OCI-LY3 (cell line): ENCODE data around the gene PRODH.
"Not testable (repeated sequence)": the region's sequence is repeated elsewhere in the genome, so short reads cannot be mapped to it uniquely, and the experiment has no call there.

Source experiments
- H2AFZ ChIP-seq: fragments of 200-600, 300-600 bp; shearing (Covaris generic); 2 replicates; pipeline ENCODE4 v1.6.0; 2014; ENCODE audit warnings: antibody characterized with exemption, low read depth, low read length
- H3K27ac ChIP-seq: fragments of 200-600, 300-600 bp; sonication (generic); 2 replicates; pipeline ENCODE4 v1.5.1; 2014; ENCODE audit warnings: mild to moderate bottlenecking, low read length, moderate library complexity, mixed read lengths
- H3K27me3 ChIP-seq: fragments of 200-600, 300-600 bp; sonication (generic); 2 replicates; pipeline ENCODE4 v1.6.1; 2014; ENCODE audit warnings: low read depth, low read length, mixed read lengths
- H3K36me3 ChIP-seq: fragments of 200-600, 300-600 bp; sonication (generic); replicated peaks from 2 replicates; pipeline ENCODE3; 2014; ENCODE audit warnings: low read depth, low read length, mixed read lengths
- H3K4me1 ChIP-seq: fragments of 300-600, 200-600 bp; sonication (generic); 2 replicates; pipeline ENCODE4 v1.6.1; 2014; ENCODE audit warnings: low read length, mixed read lengths
- H3K4me2 ChIP-seq: fragments of 200-600, 300-600 bp; sonication (generic); 2 replicates; pipeline ENCODE4 v1.6.1; 2014; ENCODE audit warnings: low read length, mixed read lengths
- H3K4me3 ChIP-seq: fragments of 300-600, 200-600 bp; sonication (generic); 2 replicates; pipeline ENCODE4 v1.5.1; 2014; ENCODE audit warnings: antibody characterized with exemption, mild to moderate bottlenecking, low read length, moderate library complexity
- H3K79me2 ChIP-seq: fragments of 300-600, 200-600 bp; shearing (Covaris generic); 2 replicates; pipeline ENCODE4 v1.6.1; 2014; ENCODE audit warnings: mild to moderate bottlenecking, low read length, mixed read lengths
- H3K9ac ChIP-seq: fragments of 300-600, 200-600 bp; shearing (Covaris generic); 2 replicates; pipeline ENCODE4 v1.6.0; 2014; ENCODE audit warnings: mild to moderate bottlenecking, low read length, moderate library complexity
- H3K9me3 ChIP-seq: fragments of 200-600, 300-600 bp; shearing (Covaris generic); 2 replicates; pipeline ENCODE4 v1.6.1; 2014; ENCODE audit warnings: low read length, mixed read lengths; ENCODE audit not compliant: insufficient read depth
- H4K20me1 ChIP-seq: fragments of 200-600, 300-600 bp; sonication (generic); 2 replicates; pipeline ENCODE4 v1.6.1; 2016; ENCODE audit warnings: low read length, mixed read lengths; ENCODE audit not compliant: insufficient read depth

Gene PRODH

DNA sequence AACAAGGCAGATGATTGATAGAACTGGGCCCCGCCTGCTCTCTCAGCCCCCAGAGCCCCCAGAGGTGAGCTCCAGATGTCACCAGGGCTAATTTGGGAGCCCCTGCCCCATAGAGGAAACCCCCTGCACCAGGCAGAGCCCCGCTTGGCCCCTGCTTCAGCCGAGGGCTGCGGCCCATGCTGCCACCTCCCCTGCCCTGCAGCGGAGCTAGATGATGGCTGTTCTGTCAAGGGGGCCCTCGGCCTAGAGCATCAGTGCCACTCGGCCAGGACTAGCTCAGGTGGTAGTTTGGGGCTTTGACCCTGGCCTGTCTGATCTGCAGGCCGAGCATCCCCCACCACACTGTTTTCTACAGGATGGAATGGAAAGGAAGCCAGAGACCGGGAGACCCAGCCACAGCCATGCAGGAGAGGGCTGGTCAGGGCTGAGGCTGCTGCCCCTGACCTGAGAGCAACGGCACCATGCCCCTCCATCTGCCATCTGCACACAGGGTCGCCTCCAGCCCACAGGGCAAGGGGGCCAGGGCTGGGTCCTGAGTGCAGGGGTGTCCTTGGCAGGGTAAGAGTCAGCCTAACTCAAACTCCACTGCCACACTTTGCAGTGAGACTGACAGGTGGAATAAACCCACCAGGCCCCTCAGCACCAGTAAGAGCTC is 24.2 kb upstream of the PRODH start:
- not testable (repeated sequence) for H3K27ac ChIP-seq, H3K4me2 ChIP-seq, H2AFZ ChIP-seq, H3K79me2 ChIP-seq, H3K27me3 ChIP-seq, H3K9ac ChIP-seq, H3K4me1 ChIP-seq, H3K9me3 ChIP-seq, H4K20me1 ChIP-seq, H3K4me3 ChIP-seq, H3K36me3 ChIP-seq

DNA sequence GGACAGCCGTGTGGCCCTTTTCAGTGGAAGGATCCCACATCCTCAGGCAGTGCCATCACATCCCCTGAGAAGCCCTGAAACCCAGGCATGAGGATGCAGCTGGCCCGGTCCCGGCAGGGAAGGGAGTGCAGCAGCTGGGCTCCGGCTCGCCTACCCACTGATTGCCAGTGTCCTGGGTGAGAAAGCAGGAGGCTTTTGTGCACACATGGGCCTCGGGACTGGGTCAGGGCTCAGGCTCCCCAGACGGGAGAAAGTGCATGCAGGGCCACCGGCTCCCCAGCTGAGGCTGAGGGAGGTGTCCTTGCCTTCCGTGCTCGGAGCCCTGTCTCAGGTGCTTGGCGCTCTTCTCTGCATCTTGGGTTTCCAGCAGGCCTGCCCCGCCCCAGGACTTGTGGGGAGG is 23.6 kb upstream of the PRODH start:
- not testable (repeated sequence) for H3K27ac ChIP-seq, H3K4me2 ChIP-seq, H3K9ac ChIP-seq, H3K27me3 ChIP-seq, H3K36me3 ChIP-seq, H3K4me1 ChIP-seq, H3K79me2 ChIP-seq, H3K4me3 ChIP-seq, H4K20me1 ChIP-seq, H2AFZ ChIP-seq, H3K9me3 ChIP-seq

DNA sequence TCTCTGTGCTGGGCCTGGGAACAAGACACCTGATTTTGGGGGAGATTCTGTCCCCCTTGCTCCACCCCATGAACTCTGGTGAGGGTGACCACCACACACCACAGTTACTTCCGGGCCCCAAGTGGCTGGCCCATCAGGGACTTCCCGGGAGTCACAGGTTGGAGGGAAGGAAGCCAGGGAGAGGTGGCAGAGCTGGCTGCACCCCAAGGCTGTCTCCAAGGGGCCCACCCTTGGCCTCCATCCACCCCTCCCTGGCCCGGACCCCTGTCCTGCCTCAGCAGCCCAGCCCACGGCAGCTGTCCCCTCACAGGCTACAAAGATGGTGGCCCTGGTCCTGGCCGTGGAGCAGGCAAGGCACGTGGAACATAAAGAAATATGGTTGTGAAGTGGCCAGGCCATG is 23.2 kb upstream of the PRODH start:
- H4K20me1 ChIP-seq, H3K4me1 ChIP-seq, H3K27ac ChIP-seq, H3K4me3 ChIP-seq, H3K27me3 ChIP-seq, H2AFZ ChIP-seq, H3K9me3 ChIP-seq, H3K36me3 ChIP-seq, H3K4me2 ChIP-seq, H3K9ac ChIP-seq, H3K79me2 ChIP-seq: not testable (repeated sequence)

DNA sequence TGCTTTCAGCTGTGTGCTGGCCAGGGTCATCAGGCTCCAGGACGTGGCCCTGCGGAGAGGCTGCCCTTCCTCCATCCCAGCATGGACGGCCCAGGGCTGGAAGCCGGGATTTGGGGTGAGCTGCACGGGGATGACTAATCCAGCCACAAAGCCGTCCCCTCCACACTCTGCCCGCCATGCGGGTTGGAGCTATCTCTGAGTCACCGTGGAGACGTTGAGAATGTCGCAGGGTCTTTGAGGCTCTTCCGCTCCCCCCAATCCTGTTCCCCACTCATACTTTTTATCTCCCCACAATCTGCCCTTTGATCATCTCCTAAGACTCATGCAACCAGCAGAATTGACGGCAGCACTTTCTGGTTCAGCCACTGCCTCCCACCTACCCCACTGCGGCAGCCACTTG is 22.6 kb upstream of the PRODH start:
- not testable (repeated sequence) for H3K36me3 ChIP-seq, H3K79me2 ChIP-seq, H3K9me3 ChIP-seq, H3K27me3 ChIP-seq, H3K4me3 ChIP-seq, H3K9ac ChIP-seq, H3K4me1 ChIP-seq, H3K4me2 ChIP-seq, H4K20me1 ChIP-seq, H2AFZ ChIP-seq, H3K27ac ChIP-seq

DNA sequence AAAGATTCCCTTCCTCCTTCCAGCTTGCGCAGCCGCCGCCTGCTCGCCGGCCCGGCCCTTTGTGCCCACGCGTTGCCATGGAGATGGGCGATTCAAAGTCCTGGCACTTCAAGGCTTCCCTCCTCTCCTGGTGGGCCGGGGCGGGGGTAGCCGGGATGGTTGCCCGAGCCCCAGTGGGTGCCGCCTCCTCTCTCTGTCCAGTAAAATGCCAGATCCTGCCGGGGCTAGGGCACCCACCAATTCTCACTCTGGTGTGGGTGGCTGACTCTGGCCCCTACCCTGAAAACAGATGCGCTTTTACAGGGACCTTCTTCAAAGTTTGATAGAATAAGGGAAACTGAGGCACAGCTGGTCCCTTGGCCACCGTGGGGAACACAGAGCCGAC is 22.2 kb upstream of the PRODH start:
- not testable (repeated sequence) for H3K27me3 ChIP-seq, H3K4me3 ChIP-seq, H3K9ac ChIP-seq, H2AFZ ChIP-seq, H3K4me1 ChIP-seq, H4K20me1 ChIP-seq, H3K9me3 ChIP-seq, H3K27ac ChIP-seq, H3K79me2 ChIP-seq, H3K4me2 ChIP-seq, H3K36me3 ChIP-seq

DNA sequence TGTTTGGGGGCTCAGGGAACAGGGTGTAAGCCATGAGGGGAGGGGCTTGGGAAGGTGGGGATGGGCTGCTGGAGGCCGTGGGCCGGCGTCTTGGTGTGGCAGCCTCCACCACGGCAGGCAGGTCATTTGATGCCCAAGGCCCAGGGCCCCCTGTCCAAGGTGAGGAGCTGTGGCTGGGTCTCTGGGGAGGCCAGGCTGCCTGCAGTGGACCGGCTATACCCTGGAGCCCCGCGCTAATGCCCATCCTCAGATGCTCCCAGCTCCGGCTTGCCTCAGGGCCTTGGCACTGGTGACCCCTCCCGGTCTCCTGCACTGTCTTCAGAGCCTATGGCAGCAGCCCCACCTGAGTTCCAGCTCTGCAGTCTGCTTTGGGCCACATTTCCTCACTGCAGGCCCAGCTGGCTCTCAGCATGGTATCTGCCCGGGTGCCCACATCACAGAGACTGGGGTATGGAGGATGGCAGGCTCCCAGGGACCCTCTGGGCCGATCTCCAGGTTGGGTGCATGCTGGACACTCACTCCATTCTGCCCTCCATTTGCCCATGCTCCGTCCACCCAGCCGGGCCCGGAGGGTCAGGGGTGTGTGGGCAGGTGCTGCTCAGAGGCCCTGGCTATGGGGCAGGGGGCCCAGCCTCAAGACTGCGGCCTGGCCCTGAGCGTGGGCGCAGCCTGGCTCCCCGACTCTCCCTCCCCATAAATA is 21.7 kb upstream of the PRODH start:
- H4K20me1 ChIP-seq, H3K27ac ChIP-seq, H3K4me1 ChIP-seq, H3K9me3 ChIP-seq, H3K27me3 ChIP-seq, H3K36me3 ChIP-seq, H3K4me3 ChIP-seq, H3K4me2 ChIP-seq, H2AFZ ChIP-seq, H3K79me2 ChIP-seq, H3K9ac ChIP-seq: not testable (repeated sequence)

DNA sequence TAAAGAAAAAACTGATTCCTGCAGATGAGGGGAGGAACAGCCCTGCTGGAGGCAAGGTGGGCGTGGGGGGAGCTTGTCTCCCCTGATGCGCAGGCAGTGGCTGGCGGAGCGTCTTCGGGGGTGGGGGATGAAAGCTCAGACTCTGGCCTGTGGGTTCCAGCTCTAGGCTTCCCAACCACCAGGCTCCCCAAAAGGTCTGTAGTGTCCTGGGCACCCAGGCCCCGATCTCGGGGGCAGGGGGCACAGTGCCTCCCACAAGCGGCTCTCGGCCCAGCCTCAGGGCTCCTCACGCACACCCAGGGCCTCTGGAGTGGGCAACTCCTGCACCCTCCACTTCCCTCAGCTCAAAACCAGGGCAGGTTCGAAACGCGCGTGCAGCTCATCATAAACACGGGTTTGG is 20.9 kb upstream of the PRODH start:
- not testable (repeated sequence) for H3K4me2 ChIP-seq, H3K36me3 ChIP-seq, H2AFZ ChIP-seq, H3K9me3 ChIP-seq, H3K27ac ChIP-seq, H3K9ac ChIP-seq, H3K4me3 ChIP-seq, H3K4me1 ChIP-seq, H3K27me3 ChIP-seq, H3K79me2 ChIP-seq, H4K20me1 ChIP-seq

DNA sequence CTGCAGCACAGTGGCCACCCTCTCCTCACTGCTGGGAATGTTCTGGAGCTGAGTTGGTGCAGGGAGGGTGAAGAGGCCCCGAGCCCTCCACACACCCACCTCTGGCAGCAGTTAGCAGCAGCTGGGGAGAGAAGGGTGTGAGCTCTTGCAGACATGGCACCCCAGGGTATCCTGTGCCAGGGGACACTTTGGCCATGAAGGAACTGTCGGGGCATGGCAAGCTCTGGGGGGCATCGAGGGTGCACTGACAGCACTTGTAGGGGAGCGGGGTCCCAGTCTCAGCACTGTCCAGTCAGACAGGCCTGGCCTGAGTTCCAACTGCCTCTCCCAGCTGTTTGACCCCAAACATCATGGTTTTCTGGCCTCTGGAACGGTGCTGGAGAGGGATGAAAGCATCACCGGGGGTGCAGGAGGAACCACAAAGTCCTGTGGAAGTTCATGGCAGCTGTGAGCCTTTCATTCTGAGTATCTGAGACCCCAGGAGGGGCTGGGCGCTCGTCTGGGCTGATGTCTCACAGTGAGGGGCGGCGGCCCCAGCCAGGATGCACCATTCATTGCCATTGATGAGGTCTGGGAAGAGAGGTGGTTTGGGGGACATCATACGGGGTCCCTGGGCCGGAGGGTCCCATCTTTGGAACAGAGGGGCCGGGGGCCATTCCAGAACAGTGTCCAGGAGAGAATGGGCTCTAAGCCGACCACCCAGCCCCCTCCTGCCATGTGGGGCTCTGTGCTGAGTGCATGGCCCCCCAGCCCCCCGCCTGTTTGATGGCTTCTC is 20.2 kb upstream of the PRODH start:
- H3K27me3 ChIP-seq, H3K9ac ChIP-seq, H3K36me3 ChIP-seq, H2AFZ ChIP-seq, H3K4me1 ChIP-seq, H4K20me1 ChIP-seq, H3K27ac ChIP-seq, H3K9me3 ChIP-seq, H3K4me2 ChIP-seq, H3K79me2 ChIP-seq, H3K4me3 ChIP-seq: not testable (repeated sequence)
